Right cardiac atrium (tissue), 5 donors: ENCODE results near the gene LMCD1. TPM values are rescaled to one million over a fixed set of nuclear protein-coding genes. Genes with fewer than 3 reads are reported as not detected.
A peak's percentile ranks its signal among the peaks of the same experiment; 100 is the strongest.
"Not testable (repeated sequence)": the region's sequence is repeated elsewhere in the genome, so short reads cannot be mapped to it uniquely, and the experiment has no call there.

Experiments
- ATAC-seq, 2 donors: fragments of 200-7000 bp; cut with Tn5 transposase; one replicate each; pipeline versions ENCODE4 v1.8.0 to v1.9.1; 2020; ENCODE audit warnings: moderate library complexity in 2 of 2, mild to moderate bottlenecking in 1 of 2
- DNase-seq, 3 donors: peaks; one replicate each; pipeline ENCODE4 v3.0.0-alpha.2; 2020
- H3K27ac ChIP-seq: one replicate; pipeline ENCODE4 v1.5.1; 2013; ENCODE audit warnings: mild to moderate bottlenecking, low read length, control low read depth, moderate library complexity
- H3K27me3 ChIP-seq: one replicate; pipeline ENCODE4 v1.6.1; 2013; ENCODE audit not compliant: control insufficient read depth, insufficient read depth
- H3K4me1 ChIP-seq: one replicate; pipeline ENCODE4 v1.6.1; 2013; ENCODE audit warnings: low read length; ENCODE audit not compliant: control insufficient read depth, insufficient read depth
- H3K4me3 ChIP-seq: one replicate; pipeline ENCODE4 v1.5.1; 2013; ENCODE audit warnings: low read length, control low read depth
- H3K9me3 ChIP-seq: one replicate; pipeline ENCODE4 v1.6.1; 2013; ENCODE audit warnings: low read length; ENCODE audit not compliant: control insufficient read depth
- WGBS: extraction: QIAGEN DNeasy Blood & Tissue Kit; methylation state at CpG from one replicate; pipeline ENCODE4 v1.1.7; 2013; 5-methylcytosine and 5-hydroxymethylcytosine counted together
- intact Hi-C, 4 donors: fragments of 100-400 bp; cut with DNase I; formaldehyde crosslinking; loops; one replicate each; pipeline versions ENCODE4 v1.11.0 to v1.14.0; 2022 to 2023
- polyA plus RNA-seq: library from polyadenylated mRNA; stranded (reverse); fragments of 200-250 nt; gene quantifications from one replicate; pipeline ENCODE4 v1.2.3, GENCODE V29; 2013
- total RNA-seq, 4 donors: library from RNA; stranded (reverse); fragmentation: NEBNext Ultra II Directional; extraction: Animal tissue kit (Norgen Biotek cat#: 25700); gene quantifications; one replicate each; pipeline ENCODE4 v1.2.1, GENCODE V29; 2021
- donor health status: healthy with polysubstance abuse.
- donor health status: DM: no; HTN: yes; CAD: no.
- donor health status: DM: no; HTN: no; CAD: no.
- donor health status: DM: no; HTN: yes; CAD: no; lungs with severe emphysema.
- donor health status: DM: yes; HTN: yes; CAD: no.

Gene LMCD1
- total and polyA plus RNA-seq, 5 donors: 43.4 to 57.8 (median 53.5) TPM

GRCh38 chr3:8574670-8575322 lies 73.2 kb downstream of the LMCD1 start:
- intact Hi-C loops: no loop called here
- H3K4me1 ChIP-seq: peaks cover 9% of the 10 kb centered on the region

GRCh38 chr3:8575364-8576104 lies 73.9 kb downstream of the LMCD1 start:
- WGBS: 82% methylated on average over 5 of the region's 5 CpGs
- H3K4me3 ChIP-seq: no peak overlapping the region
- no peak for ATAC-seq
- no peak for DNase-seq
- no peaks in the 10 kb centered on the region for H3K27me3 ChIP-seq
- intact Hi-C loops: no loop called here
- H3K9me3 ChIP-seq: no peaks in the 10 kb centered on the region
- H3K27ac ChIP-seq: no peak overlapping the region
- peaks cover 9% of the 10 kb centered on the region for H3K4me1 ChIP-seq

More at GRCh38 chr3:8574670-8575322, 73.2 kb downstream of the LMCD1 start:
- H3K4me3 ChIP-seq: no peak overlapping the region
- no peaks in the 10 kb centered on the region for H3K27me3 ChIP-seq
- ATAC-seq (peak in 1 of 2 donors; percentile 19), DNase-seq (no peak)
- no peak overlapping the region for H3K27ac ChIP-seq
- no peaks in the 10 kb centered on the region for H3K9me3 ChIP-seq
- 50% methylated on average over 5 of the region's 5 CpGs for WGBS

- Histone ChIP-seq H3K27ac (no peak overlapping the region), H3K4me3 (no peak overlapping the region), H3K4me1 (peaks cover 7% of the 10 kb centered on the region), H3K9me3 (no peaks in the 10 kb centered on the region), H3K27me3 (no peaks in the 10 kb centered on the region)
- ATAC-seq: no peak
- DNase-seq: no peak
- intact Hi-C loops: no loop called here
- 87% methylated on average over 6 of the region's 6 CpGs for WGBS
Observed at GRCh38 chr3:8576436-8576835, 74.8 kb downstream of the LMCD1 start.

GRCh38 chr3:8576841-8577571 lies 75.4 kb downstream of the LMCD1 start:
- WGBS: 79% methylated on average over 5 of the region's 5 CpGs
- H3K27ac ChIP-seq: no peak overlapping the region
- no peak for DNase-seq
- H3K27me3 ChIP-seq: no peaks in the 10 kb centered on the region
- H3K4me3 ChIP-seq: no peak overlapping the region
- H3K4me1 ChIP-seq: peaks cover 6% of the 10 kb centered on the region
- ATAC-seq: no peak
- no peaks in the 10 kb centered on the region for H3K9me3 ChIP-seq
- intact Hi-C loops: no loop called here

GRCh38 chr3:8578282-8578681 lies 76.7 kb downstream of the LMCD1 start:
- Histone ChIP-seq H3K4me1 (peaks cover 6% of the 10 kb centered on the region), H3K9me3 (no peaks in the 10 kb centered on the region), H3K27me3 (no peaks in the 10 kb centered on the region), H3K4me3 (no peak overlapping the region), H3K27ac (no peak overlapping the region)
- WGBS: 53% methylated on average over 4 of the region's 4 CpGs
- DNase-seq (no peak), ATAC-seq (peak in 1 of 2 donors; percentile 31)
- intact Hi-C loops: no loop called here

GRCh38 chr3:8579096-8579495 lies 77.5 kb downstream of the LMCD1 start:
- Histone ChIP-seq H3K4me3 (no peak overlapping the region), H3K4me1 (peaks cover 3% of the 10 kb centered on the region), H3K27me3 (no peaks in the 10 kb centered on the region), H3K27ac (no peak overlapping the region), H3K9me3 (no peaks in the 10 kb centered on the region)
- ATAC-seq (peak in 1 of 2 donors; percentile 21), DNase-seq (no peak)
- intact Hi-C loops: no loop called here
- 38% methylated on average over 5 of the region's 5 CpGs for WGBS

GRCh38 chr3:8579943-8580342 lies 78.3 kb downstream of the LMCD1 start:
- no peak overlapping the region for H3K27ac ChIP-seq
- ATAC-seq: no peak
- no peaks in the 10 kb centered on the region for H3K9me3 ChIP-seq
- no peaks in the 10 kb centered on the region for H3K27me3 ChIP-seq
- intact Hi-C loops: no loop called here
- no peaks in the 10 kb centered on the region for H3K4me1 ChIP-seq
- no peak for DNase-seq
- no peak overlapping the region for H3K4me3 ChIP-seq
- 76% methylated on average over 5 of the region's 5 CpGs for WGBS

GRCh38 chr3:8580434-8580833 lies 78.8 kb downstream of the LMCD1 start:
- H3K4me1 ChIP-seq, DNase-seq, H3K4me3 ChIP-seq, H3K27ac ChIP-seq, H3K9me3 ChIP-seq, intact Hi-C loops, H3K27me3 ChIP-seq: not testable (repeated sequence)
- ATAC-seq: peak; percentile 13 to 44
- 66% methylated on average over 5 of the region's 5 CpGs for WGBS

GRCh38 chr3:8581373-8581772 lies 79.8 kb downstream of the LMCD1 start:
- H3K27ac ChIP-seq: no peak overlapping the region
- H3K4me1 ChIP-seq: no peaks in the 10 kb centered on the region
- no peak overlapping the region for H3K4me3 ChIP-seq
- intact Hi-C loops: no loop called here
- no peaks in the 10 kb centered on the region for H3K9me3 ChIP-seq
- no peaks in the 10 kb centered on the region for H3K27me3 ChIP-seq
- 90% methylated on average over 3 of the region's 3 CpGs for WGBS
- DNase-seq (no peak), ATAC-seq (no peak)

GRCh38 chr3:8581806-8582445 lies 80.3 kb downstream of the LMCD1 start:
- ATAC-seq (no peak), DNase-seq (no peak)
- Histone ChIP-seq H3K4me1 (no peaks in the 10 kb centered on the region), H3K27ac (no peak overlapping the region), H3K4me3 (no peak overlapping the region), H3K9me3 (no peaks in the 10 kb centered on the region), H3K27me3 (no peaks in the 10 kb centered on the region)
- intact Hi-C loops: no loop called here
- WGBS: 93% methylated on average over 6 of the region's 6 CpGs

GRCh38 chr3:8584661-8585060 lies 83.0 kb downstream of the LMCD1 start:
- Histone ChIP-seq H3K27me3 (no peaks in the 10 kb centered on the region), H3K27ac (no peak overlapping the region), H3K4me3 (no peak overlapping the region), H3K4me1 (no peaks in the 10 kb centered on the region), H3K9me3 (no peaks in the 10 kb centered on the region)
- WGBS: 94% methylated on average over 2 of the region's 2 CpGs
- ATAC-seq (no peak), DNase-seq (no peak)
- intact Hi-C loops: no loop called here
